HG02852 (cell line): ENCODE measurements around the gene GRM7.

Experiments
- ATAC-seq: cut with Tn5 transposase; IDR thresholded peaks from one replicate; pipeline ENCODE4 v1.9.1; 2021; ENCODE audit warnings: mild to moderate bottlenecking, moderate library complexity; ENCODE audit not compliant: unreplicated experiment

GRM7 gene

DNA sequence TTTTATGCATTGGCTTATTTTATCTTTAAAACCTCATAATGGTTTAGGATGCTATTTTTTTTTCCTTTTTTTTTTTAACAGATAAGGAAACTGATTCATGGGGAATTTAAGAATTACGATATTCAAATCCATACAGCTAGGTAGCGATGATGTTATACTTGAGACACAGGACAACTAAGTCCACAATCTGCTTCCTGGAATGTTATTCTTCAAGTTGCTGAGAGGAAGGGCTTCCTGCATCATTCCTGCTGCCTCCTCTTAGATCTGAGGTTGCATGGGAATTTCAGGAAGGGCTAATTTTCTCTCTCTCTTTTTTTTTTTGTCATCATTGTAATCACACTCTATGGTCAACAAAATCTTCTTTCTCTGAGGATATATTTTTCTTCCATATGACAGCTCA lies 595.5 kb downstream of the GRM7 start:
- ATAC-seq: no peak

DNA sequence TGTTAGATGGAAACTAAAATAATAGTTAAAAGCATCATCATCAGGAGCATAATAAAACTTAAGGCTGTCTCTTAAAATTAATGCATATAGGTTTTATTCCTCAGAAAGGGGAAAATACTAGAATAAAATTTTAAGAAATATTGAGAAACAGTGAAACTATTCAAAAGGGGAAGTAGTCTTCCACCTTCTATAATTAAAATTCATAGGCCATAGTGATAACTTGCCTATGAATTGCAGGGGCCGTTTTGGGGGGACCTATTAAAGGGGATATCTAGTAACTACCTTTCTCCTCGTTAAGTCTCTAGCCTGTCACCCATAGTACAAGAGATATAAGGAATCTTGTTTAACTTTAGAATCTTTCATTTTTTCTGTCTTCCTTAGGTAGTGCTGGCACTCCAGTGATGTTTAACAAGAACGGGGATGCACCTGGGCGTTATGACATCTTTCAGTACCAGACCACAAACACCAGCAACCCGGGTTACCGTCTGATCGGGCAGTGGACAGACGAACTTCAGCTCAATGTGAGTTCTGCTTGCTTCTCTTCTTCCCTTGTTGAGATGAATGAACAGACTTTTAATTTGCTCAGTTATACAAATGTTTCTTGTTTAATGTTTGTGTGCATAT lies 600.4 kb downstream of the GRM7 start:
- peak; percentile 91 for ATAC-seq

DNA sequence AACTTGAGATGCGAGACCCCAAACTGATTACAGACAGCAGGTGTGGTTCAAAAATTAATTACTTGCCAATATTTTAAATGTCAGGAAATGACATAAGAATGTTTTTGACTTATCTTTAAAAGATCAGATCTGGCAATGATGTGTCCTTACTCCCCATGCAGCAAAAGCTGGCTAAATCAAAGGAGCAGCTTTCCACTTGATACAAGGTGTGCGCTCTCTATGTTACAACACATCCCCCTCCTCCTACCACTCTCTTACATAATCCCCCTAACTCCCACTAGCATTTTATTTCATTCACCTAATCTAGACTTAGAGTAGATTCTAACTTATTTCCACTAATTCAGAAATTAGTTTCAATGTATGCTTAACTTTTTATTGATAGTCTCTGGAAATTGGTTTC lies 609.0 kb downstream of the GRM7 start:
- no peak for ATAC-seq

DNA sequence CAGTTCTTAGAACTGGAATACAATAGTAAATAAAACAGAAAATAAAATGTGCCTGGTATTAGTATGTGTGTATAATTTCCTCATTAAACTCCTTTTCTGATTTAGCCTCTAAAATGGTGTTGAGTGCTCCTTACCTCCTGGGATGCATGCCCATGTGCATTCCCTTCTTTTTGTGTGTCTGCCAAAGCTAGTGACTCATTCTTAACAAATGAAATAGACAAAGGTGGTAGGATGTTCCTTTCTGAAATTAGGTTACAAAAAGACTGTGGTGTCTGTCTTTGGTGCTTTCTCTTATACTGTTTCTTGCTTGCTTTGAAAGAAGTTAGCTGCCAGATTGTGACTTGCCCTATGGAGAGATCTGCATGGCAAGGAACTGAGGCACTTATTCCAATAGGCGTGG lies 623.7 kb downstream of the GRM7 start:
- ATAC-seq: no peak

DNA sequence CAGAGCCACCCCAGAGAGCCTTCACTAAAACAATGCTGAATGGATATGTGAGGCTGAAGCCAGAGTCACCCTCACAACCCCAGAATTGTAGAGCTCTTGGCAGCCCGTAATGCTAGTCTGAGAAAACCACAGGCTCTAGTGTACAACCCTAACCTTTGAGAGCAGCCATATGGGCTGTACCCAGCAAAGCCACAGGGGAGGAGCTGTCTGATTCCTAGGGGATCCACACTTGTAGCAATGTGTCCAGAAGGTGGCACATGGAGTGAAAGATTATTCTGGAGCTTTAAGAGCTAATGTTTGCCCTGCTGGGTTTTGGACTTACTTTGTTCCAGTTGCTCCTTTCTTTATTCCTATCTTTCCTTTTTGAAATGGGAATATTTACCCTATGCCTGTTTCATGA lies 626.8 kb downstream of the GRM7 start:
- no peak for ATAC-seq

DNA sequence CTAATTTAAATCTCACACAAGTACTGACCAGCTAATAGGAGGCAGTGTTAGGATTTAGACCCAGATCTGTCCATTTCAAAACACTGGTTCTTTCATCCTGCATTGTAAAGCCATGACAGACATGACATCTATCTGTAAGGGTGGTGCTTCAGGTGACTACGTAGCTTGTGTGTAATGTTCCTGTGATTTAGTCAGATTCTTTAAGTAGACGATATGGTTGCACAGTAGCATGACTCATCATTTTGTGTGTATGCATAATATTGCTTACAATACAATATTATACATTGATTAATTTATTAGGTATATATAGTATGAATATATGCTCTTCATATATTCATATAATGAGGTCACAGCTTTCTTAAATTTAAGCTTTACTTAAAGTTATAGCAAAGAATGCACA lies 628.5 kb downstream of the GRM7 start:
- no peak for ATAC-seq

DNA sequence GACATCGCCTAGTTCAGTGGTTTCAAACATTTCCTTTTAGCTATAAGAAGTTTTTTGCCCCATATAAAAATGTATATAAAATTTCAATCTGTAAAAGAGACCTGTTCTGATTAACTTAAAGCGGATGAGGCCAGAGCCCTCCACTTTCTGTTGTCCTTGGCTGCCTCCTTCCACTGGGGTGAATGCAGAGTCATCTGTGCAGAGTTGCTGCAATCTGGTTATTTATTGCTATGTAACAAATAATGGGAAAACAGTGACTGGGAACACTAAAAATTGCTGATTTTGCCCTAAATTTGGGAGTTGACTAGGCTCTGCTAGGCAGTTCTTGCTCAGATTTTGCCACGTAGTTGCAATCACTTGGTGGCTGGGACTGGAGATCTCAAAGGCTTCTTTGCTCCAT lies 637.8 kb downstream of the GRM7 start:
- no peak for ATAC-seq

DNA sequence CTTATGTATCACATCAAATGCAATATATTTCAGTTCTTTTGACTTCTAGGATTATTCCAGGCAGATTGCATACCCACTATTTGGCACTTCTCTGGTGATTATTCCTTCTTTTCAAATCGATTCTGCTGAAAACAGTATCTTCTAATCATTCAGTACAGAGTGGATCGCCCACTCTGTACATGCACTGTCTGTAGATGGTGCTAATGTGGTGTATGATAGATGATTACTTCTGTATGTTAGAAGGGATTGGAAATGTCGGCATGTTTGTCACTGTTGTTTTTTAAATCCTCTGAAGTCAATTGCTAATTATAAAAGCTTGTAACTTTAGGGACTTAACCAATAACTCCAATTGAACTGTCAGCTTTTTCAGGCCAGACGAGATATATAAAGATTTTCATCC lies 642.5 kb downstream of the GRM7 start:
- no peak for ATAC-seq

DNA sequence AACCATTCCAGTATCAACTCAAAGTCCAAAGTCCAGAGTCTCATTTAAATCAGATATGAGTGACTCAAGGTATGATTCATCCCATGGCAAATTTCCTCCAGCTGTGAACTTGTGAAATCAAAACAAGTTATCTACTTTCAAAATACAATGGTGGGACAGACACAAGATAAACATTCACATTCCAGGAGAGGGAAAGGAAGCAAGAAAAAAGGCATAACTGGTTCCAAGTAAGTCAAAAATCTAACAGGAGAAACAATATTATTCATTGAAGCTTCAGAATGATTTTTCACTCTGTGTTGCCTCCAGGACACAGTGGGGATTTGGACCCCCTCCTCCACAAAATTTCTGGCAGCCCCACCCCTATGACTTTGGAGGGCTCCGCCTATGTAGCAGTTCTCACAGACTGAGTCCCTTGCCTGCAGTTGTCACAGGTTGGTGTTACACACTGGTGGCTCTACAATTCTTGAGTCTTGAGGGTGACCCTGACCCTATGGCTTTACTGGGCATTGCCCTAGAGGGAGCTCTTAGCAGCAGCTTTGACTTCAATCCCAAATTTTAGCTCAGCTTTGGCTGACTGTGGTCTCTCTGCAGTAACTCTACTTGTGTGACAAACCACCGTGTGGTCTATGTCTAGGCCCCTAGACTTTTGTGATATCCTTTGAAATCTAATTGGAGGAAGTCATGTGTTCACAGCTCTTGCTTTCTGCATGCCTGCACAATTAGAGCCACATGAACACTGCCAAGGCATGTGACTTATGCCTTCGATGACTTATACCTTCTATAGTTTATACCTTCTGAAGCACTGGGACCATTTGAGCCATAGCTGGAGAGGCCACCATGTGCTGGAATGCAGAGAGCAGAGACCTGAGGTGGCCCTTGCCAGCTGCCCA lies 644.2 kb downstream of the GRM7 start:
- ATAC-seq: no peak

DNA sequence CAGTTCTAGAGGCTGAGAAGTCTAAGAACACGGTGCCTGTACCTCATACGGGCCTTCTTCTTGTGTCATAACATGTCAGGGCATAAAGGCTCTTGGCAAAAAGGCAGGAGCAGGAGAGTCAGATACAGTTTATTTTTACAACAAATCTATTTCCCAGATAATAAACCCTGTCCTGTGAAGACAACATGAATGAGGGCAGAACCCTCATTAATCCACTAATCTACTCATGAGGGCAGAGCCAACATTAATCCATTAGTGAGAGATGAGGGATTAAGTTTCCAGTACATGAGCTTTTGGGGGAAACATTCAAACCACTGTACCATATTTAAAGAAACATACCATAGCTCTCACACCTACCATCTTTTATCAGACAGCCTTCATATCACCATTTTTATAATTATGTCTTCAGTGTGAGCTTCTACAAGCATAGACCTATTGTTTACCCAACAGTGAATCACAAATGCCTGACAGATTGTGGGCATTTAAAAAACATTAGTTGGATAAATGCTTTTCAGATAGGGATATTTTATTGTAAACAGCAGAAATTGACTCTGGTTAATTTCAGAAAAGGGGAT lies 645.8 kb downstream of the GRM7 start:
- no peak for ATAC-seq

DNA sequence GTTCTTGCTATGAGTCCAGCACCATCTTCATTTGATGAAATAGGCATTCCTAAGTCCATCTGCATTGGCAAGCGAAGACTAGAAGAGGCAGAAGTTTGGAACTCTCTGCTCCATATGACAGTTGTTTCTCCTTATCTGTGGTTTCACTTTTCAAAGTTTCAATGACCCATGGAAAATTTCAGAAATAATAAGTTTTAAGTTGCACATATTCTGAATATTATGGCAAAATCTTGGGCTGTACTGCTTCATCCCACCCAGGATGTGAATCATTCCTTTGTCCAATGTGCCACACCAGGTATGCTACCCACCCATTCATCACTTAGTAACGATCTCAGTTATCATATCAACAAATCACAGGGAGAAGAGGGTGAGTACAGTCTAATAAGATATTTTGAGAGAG lies 647.9 kb downstream of the GRM7 start:
- no peak for ATAC-seq

DNA sequence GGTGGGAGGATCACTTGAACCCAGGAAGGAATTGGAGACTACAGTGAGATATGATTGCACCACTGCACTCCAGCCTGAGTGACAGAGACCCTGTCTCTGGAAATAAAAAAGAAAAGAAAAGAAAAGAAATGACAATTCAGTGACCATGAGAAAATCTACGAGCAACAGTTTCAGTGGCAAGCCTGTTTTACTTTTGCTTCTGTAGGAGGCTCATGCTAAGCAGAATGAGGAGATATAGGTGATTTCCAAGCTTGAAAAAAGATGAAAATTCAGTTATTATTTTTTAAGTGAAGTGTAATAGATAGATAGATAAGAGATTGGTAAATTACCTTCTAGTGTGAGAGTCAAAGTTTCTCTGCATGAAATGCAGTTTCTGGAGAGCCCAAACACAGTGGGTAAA lies 651.1 kb downstream of the GRM7 start:
- no peak for ATAC-seq

DNA sequence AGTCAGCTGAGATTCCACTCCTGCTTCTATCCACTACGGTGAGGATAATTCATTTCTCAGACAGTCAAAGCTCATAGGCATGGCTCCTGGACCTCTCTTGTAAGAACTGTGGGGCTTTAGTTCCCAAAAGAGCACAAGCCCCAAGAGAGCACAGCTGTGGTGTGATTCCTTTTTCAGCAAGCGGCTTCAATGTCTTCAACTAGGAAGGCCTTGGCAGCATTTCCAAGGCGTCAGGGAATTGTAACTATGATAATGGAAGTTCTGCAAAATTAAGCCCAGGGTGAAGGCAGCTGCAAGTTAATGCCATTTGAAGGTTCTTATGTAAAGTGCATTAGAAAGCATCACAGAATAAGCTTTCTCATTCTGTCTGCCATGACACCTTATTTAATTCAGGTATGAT lies 657.1 kb downstream of the GRM7 start:
- no peak for ATAC-seq

DNA sequence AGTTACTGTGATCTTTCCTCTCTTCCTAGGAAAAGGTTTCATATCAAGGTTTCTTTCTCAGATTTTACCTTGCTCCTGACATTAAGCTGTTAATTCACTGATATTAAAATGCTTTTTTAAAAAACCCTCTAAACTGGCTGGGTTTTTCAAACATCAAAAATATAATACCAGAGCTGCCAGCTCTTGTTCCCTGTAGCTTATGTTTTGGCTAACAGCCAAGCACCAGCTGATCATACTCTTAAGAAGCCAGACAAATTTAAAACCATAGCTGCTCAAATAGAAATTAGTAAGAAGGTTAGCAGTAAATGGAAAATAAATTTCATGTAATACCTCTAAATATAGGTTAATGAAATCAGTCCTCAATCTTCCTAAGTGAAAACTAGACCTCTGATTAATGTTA lies 657.5 kb downstream of the GRM7 start:
- no peak for ATAC-seq

DNA sequence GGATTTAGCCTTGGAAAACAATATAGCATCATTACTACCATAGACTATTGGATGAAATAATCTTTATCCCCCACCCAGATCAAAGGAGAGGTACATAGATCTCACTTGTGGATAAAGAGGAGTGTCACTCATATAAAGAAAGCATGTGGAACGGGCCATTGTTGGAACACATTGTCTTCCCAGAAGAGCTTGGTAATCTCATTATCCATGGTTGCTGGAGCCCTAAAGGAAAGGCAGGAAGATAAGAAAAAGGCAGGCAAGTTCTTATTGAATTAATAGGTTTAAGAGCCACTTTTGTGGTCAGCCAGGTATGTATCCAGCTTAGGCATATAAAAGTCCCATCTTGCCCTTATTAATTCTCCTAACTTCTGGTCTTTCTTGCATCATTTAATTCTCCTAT lies 659.1 kb downstream of the GRM7 start:
- ATAC-seq: no peak

DNA sequence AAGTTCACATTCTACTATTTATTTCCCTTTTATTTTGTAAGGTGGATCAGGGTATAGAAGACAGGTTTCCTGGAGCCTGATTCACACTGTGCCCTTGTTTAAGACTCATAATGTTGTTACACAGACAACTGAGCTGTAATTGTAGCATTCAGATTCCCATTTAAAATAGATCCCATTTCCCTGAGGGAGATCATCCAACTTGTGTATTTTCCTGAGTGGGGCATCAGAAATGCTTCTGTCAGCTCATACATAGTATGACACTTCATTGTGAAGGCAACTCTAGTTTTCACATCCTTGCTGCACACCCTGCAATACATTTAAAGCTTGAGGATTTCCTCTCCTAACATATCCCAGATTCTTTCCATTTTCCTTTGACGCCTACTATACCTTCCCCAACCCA lies 659.7 kb downstream of the GRM7 start:
- ATAC-seq: no peak

DNA sequence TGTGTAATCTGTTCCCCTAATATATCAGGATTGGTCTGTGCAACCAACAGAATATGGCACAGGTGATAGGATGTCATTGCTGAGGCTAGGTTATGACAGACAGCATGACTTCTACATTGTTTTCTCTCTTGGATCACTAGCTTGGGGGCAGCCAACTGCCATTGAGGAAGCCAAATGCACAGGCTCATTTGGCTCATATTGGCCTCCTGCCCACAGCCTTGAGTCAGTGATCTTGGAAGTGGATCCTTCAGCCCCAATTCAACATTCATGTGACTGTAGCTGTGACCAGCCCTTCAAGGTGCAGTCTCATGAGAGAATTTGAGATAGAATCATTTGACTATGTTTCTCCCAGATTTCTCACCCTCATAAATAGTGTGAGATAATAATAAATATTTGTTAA lies 675.6 kb downstream of the GRM7 start:
- no peak for ATAC-seq

DNA sequence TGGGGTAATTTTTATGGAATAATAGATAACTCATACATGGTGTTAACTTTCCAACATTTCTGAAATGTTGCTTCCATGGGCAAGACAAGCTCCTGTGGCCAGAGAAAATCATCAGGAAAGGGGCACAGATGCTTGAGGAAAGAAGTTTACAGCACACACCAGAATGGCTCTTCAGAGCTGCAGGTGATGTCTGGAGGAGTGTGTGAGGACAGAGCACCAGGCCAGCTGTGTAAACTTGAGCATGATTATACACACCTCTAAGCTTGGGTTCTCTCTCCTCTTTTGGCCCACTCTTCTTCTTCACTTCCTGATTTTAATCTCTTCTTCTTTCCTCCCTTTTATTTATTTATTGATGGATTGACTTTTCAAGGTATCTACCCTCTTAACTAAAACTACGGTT lies 676.0 kb downstream of the GRM7 start:
- no peak for ATAC-seq

DNA sequence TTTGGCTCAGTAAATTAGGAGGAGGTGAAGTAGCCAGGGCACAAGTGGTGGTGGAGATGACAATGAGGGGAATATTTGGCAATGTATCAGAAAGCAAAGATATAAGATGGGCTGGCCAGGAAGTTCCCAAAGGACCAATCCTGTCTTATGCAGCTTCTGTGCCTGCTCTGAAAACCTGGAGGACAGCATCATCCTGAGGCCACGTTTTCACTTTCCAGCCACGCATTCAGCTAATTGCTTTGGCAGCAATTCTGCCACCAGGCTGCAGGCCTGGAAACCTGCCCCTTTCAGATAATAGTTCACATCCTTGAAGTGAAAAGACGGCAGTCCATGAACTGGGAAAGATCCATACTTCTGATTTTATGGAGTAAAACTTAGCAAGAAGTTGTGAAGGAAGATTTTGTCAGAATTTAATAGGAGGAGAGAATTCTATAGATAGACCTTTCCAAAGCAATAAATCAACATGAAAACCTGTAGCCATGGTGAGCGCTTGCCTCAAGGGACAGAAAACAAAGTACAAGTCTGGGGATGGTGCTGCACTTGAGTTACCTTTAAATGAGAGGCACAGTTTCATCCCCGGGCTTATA lies 682.5 kb downstream of the GRM7 start:
- no peak for ATAC-seq

DNA sequence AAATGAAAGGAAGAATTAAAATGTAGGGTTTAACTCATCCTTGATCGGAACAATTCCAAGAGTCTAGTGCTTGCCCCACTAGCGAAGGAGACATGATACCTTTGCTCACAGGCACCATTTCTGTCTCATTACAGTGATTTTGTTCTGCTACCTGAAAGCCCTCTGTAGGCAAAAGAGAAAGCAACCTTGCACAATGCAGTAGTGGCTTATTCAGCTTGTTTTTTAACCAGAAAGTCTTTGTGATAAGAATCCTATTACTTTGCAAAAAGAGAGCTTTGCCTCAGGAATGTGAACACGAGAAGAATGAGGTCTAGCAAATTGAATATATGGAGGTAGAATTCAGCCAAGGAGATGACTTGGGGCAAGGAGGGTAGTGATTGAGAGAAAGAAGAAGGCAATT lies 684.4 kb downstream of the GRM7 start:
- ATAC-seq: no peak

DNA sequence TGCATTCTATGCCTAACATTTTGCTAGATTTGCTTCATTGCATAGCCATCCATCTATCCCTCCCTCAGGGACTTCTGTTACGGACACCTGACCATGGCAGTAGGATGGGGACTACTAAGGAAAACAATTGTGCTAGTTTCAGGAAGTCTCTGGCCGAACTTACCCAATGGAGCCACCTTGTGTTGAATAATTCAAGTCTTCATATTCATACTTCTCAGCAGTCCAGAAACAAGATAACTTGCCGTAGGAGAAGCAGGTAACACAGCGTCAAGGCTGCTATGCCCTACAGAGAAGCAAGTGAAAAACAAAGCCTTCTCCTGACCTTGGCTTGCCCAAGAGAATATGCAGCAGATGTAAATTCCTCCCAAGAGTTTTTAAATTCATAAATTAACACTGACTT lies 685.3 kb downstream of the GRM7 start:
- no peak for ATAC-seq

DNA sequence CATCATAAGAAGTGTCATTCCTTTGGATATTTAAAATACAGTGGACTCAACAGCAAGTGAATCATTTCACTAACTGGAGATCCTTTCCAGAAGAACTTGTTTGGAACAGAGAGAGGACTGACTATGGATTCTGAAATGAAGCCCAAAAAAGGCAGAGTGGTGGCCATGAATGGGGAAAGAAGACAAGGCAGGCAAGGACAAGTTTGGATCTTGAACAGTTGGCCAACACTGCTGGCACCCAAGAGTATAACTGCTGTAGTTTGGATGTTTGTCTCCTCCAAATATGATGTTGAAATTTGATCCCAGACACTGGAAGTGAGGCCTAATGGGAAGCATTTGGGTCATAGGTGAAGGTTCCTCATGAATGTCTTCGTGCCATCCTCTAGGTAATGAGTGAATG lies 686.9 kb downstream of the GRM7 start:
- ATAC-seq: no peak
